ENCODE results near the gene DLX2. TPM values are rescaled to one million over a fixed set of nuclear protein-coding genes. Genes with fewer than 3 reads are reported as not detected.
"Not testable (repeated sequence)": the region's sequence is repeated elsewhere in the genome, so short reads cannot be mapped to it uniquely, and the experiment has no call there.

Gene DLX2
- total RNA-seq, 5 donors from 2014 or later (not counting 1 experiment from before 2014, with no cell fraction given): 0.16 to 0.19 TPM; not detected in 3

DNA sequence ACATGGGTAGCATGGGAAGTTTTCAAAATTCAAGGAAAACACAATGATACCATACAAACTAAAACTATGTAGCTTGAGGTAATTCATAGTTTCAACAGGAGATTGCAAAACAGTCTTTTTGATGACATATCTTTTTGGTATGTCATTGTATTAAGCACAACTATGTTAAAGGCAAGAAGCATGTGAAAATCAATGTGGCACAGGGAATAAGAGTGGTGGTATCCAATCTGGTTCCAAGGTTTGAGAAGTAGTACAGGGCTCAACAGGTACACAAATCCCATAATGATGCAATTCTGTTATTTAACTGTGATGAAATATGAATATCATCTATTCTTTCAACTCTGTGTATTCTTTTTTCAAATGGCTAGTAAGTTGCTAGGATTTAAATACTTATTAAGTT is 16.4 kb upstream of the DLX2 start:
- peaks cover 0 to 14% of the 10 kb centered on the region in 2 experiments for H3K27me3 ChIP-seq (replicated peaks in 1 of 2; ENCODE audit: control insufficient read depth in 2 of 2, extremely low read depth in 1 of 2, insufficient read depth in 2 of 2, low read length in 1 of 2)
- Mint-ChIP-seq H3K9me3 (no peaks in the 10 kb centered on the region), H3K36me3 (no peaks in the 10 kb centered on the region), H3K27me3 (peaks cover 23 to 28% of the 10 kb centered on the region in 2 donors), H3K27ac (no peak overlapping the region), H3K4me3 (no peak overlapping the region), H3K4me1 (no peaks in the 10 kb centered on the region)
- H3K4me1 ChIP-seq (ENCODE audit: control insufficient read depth in 1 of 2, extremely low read depth in 1 of 2, insufficient read depth in 2 of 2, low read length in 2 of 2): no peaks in the 10 kb centered on the region
- H3K4me3 ChIP-seq (ENCODE audit: control insufficient read depth in 1 of 2, extremely low read depth in 1 of 2, low read length in 1 of 2): no peak overlapping the region
- ChIA-PET POLR2A (no interaction called here), CTCF (no interaction called here)
- no peaks in the 10 kb centered on the region for H3K9me3 ChIP-seq
- no peak overlapping the region for H3K27ac ChIP-seq (ENCODE audit: low read length)
- DNase-seq: no peak
- no peak for ATAC-seq (replicated peaks in 1 of 4)
- no peaks in the 10 kb centered on the region for H3K36me3 ChIP-seq (ENCODE audit: control insufficient read depth in 2 of 2, extremely low read depth in 1 of 2, insufficient read depth in 1 of 2, low read length in 1 of 2)

GRCh38 chr2:172116107-172116506 is 13.4 kb upstream of the DLX2 start:
- Mint-ChIP-seq H3K4me3 (no peak overlapping the region), H3K27me3 (peaks cover 29 to 46% of the 10 kb centered on the region in 2 donors), H3K36me3 (no peaks in the 10 kb centered on the region), H3K9me3 (no peaks in the 10 kb centered on the region), H3K27ac (no peak overlapping the region), H3K4me1 (no peaks in the 10 kb centered on the region)
- ATAC-seq (replicated peaks in 1 of 4) (no peak), DNase-seq (no peak)
- Histone ChIP-seq H3K27ac (ENCODE audit: low read length) (no peak overlapping the region), H3K36me3 (ENCODE audit: control insufficient read depth in 2 of 2, extremely low read depth in 1 of 2, insufficient read depth in 1 of 2, low read length in 1 of 2) (no peaks in the 10 kb centered on the region), H3K27me3 (replicated peaks in 1 of 2; ENCODE audit: control insufficient read depth in 2 of 2, extremely low read depth in 1 of 2, insufficient read depth in 2 of 2, low read length in 1 of 2) (peaks cover 0 to 18% of the 10 kb centered on the region in 2 experiments), H3K4me1 (ENCODE audit: control insufficient read depth in 1 of 2, extremely low read depth in 1 of 2, insufficient read depth in 2 of 2, low read length in 2 of 2) (no peaks in the 10 kb centered on the region), H3K9me3 (no peaks in the 10 kb centered on the region), H3K4me3 (ENCODE audit: control insufficient read depth in 1 of 2, extremely low read depth in 1 of 2, low read length in 1 of 2) (no peak overlapping the region)
- ChIA-PET CTCF (interaction anchor here in 1 of 2 donors (0.6 kb wide), 1 partner anchor 537 kb away, joined by 8 read pairs; no protein-coding TSS in a partner anchor), POLR2A (no interaction called here)
- WGBS (ENCODE audit: insufficient coverage): 90% methylated on average over 5 of the region's 5 CpGs

- Mint-ChIP-seq H3K4me3 (no peak overlapping the region), H3K27me3 (peaks cover 34 to 52% of the 10 kb centered on the region in 2 donors), H3K9me3 (no peaks in the 10 kb centered on the region), H3K4me1 (peaks cover 3 to 5% (median 3%) of the 10 kb centered on the region in 3 donors), H3K27ac (no peak overlapping the region), H3K36me3 (no peaks in the 10 kb centered on the region)
- POLR2A ChIA-PET: no interaction called here
- Histone ChIP-seq H3K4me3 (ENCODE audit: control insufficient read depth in 1 of 2, extremely low read depth in 1 of 2, low read length in 1 of 2) (no peak overlapping the region), H3K27ac (ENCODE audit: low read length) (no peak overlapping the region), H3K27me3 (replicated peaks in 1 of 2; ENCODE audit: control insufficient read depth in 2 of 2, extremely low read depth in 1 of 2, insufficient read depth in 2 of 2, low read length in 1 of 2) (peaks cover 0 to 24% of the 10 kb centered on the region in 2 experiments), H3K9me3 (no peaks in the 10 kb centered on the region), H3K36me3 (ENCODE audit: control insufficient read depth in 2 of 2, extremely low read depth in 1 of 2, insufficient read depth in 1 of 2, low read length in 1 of 2) (no peaks in the 10 kb centered on the region), H3K4me1 (ENCODE audit: control insufficient read depth in 1 of 2, extremely low read depth in 1 of 2, insufficient read depth in 2 of 2, low read length in 2 of 2) (peaks cover 0 to 3% of the 10 kb centered on the region in 2 experiments)
- ATAC-seq (replicated peaks in 1 of 4) (no peak), DNase-seq (no peak)
- WGBS (ENCODE audit: insufficient coverage): no CpG with 5 or more reads among the region's 3 CpGs
- CTCF ChIA-PET: interaction anchor here (0.6 to 1.8 kb wide), 5 partner anchors 8 to 526 kb away, joined by 3 to 10 read pairs (median 4); no protein-coding TSS in a partner anchor
Observed at GRCh38 chr2:172114579-172114978, 11.9 kb upstream of the DLX2 start.

- H3K36me3 Mint-ChIP-seq, POLR2A ChIA-PET: not testable (repeated sequence)
- 100% methylated on average over 2 of the region's 6 CpGs for WGBS (ENCODE audit: insufficient coverage)
Observed at GRCh38 chr2:172114176-172114575, 11.5 kb upstream of the DLX2 start.

DNA sequence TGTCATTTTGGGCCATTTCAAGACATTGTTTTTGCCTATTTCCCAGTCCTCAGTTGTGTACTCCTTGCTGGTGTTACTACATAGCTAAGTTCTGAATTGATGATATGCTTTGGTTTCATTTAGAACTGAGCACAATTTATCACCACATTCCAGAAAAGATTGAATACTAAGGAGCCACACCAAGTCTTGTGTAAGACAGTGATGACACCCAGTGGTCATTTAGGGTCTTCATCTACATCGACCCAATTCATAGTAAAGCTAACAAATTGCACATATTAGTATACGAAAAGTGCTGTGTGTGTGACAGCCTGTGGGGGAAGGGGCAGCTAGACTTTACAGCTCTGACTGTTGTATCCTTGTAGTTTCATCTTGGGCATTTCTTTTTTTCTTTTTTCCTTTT is 10.9 kb upstream of the DLX2 start:
- DNase-seq (peak in 1 of 35 experiments; percentile 34), ATAC-seq (replicated peaks in 1 of 4) (no peak)
- Histone ChIP-seq H3K36me3 (ENCODE audit: control insufficient read depth in 2 of 2, extremely low read depth in 1 of 2, insufficient read depth in 1 of 2, low read length in 1 of 2) (no peaks in the 10 kb centered on the region), H3K4me1 (ENCODE audit: control insufficient read depth in 1 of 2, extremely low read depth in 1 of 2, insufficient read depth in 2 of 2, low read length in 2 of 2) (peaks cover under 1 to 4% of the 10 kb centered on the region in 2 experiments), H3K27me3 (replicated peaks in 1 of 2; ENCODE audit: control insufficient read depth in 2 of 2, extremely low read depth in 1 of 2, insufficient read depth in 2 of 2, low read length in 1 of 2) (peaks cover 2 to 32% of the 10 kb centered on the region in 2 experiments), H3K27ac (ENCODE audit: low read length) (no peak overlapping the region), H3K4me3 (ENCODE audit: control insufficient read depth in 1 of 2, extremely low read depth in 1 of 2, low read length in 1 of 2) (no peak overlapping the region), H3K9me3 (no peaks in the 10 kb centered on the region)
- Mint-ChIP-seq H3K9me3 (no peaks in the 10 kb centered on the region), H3K27ac (no peak overlapping the region), H3K27me3 (peaks cover 30 to 48% of the 10 kb centered on the region in 2 donors), H3K36me3 (no peaks in the 10 kb centered on the region), H3K4me3 (no peak overlapping the region), H3K4me1 (peaks cover 5 to 6% (median 6%) of the 10 kb centered on the region in 3 donors)
- no CpG with 5 or more reads among the region's 2 CpGs for WGBS (ENCODE audit: insufficient coverage)
- ChIA-PET POLR2A (no interaction called here), CTCF (interaction anchor here (0.6 to 1.9 kb wide), 5 partner anchors 40 to 412 kb away, joined by 3 to 7 read pairs (median 4); no protein-coding TSS in a partner anchor)

More at GRCh38 chr2:172114176-172114575, 11.5 kb upstream of the DLX2 start:
- not testable (repeated sequence) for H3K27ac Mint-ChIP-seq; H3K9me3 Mint-ChIP-seq; H3K9me3 ChIP-seq; H3K4me1 ChIP-seq (ENCODE audit: control insufficient read depth in 1 of 2, extremely low read depth in 1 of 2, insufficient read depth in 2 of 2, low read length in 2 of 2); DNase-seq; H3K4me3 Mint-ChIP-seq; H3K27ac ChIP-seq (ENCODE audit: low read length); H3K4me3 ChIP-seq (ENCODE audit: control insufficient read depth in 1 of 2, extremely low read depth in 1 of 2, low read length in 1 of 2); H3K4me1 Mint-ChIP-seq; ATAC-seq (replicated peaks in 1 of 4); H3K36me3 ChIP-seq (ENCODE audit: control insufficient read depth in 2 of 2, extremely low read depth in 1 of 2, insufficient read depth in 1 of 2, low read length in 1 of 2)
- H3K27me3 ChIP-seq (replicated peaks in 1 of 2; ENCODE audit: control insufficient read depth in 2 of 2, extremely low read depth in 1 of 2, insufficient read depth in 2 of 2, low read length in 1 of 2): peaks cover 0 to 28% of the 10 kb centered on the region in 2 experiments
- H3K27me3 Mint-ChIP-seq: peaks cover 33 to 51% of the 10 kb centered on the region in 2 donors
- CTCF ChIA-PET: interaction anchor here (0.7 to 1.9 kb wide), 4 partner anchors 8 to 408 kb away, joined by 3 to 7 read pairs (median 4); no protein-coding TSS in a partner anchor

DNA sequence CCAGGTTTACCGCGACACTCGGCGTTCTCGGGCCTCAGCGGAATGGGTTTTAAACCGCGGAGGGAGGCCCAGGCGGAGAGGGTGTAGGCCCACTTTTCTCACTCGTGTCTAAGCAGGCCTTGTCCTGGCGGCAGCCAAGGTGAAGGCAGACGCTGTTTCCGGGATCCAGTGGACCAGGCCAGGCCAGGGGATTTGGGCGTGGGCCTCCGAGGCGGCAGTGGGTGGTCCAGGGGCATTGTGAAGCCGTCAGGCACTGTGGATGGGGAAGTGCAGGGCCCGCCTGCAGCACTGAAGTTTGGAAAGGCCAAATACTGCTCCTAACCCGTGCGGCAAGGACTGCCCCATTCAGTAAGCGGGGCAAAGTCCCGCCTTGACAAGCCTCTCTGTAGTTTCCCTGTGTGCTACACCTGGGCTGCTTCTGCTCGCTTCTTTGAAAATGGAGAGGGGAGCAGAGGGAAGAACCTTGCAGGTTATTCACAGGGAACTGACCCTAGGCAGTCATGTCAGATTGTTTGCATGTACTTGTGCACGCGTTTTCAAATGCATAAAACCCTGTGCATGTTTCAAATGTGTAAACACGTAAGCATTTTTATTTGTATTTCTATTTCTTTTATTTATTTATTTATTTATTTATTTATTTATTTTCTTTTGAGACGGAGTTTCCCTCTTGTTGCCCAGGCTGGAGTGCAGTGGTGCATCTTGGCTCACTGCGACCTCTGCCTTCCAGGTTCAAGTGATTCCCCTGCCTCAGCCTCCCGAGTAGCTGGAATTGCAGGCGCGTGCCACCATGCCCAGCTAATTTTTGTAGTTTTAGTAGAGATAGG is 7.5 kb upstream of the DLX2 start:
- Mint-ChIP-seq H3K36me3 (no peaks in the 10 kb centered on the region), H3K27me3 (peaks cover 45 to 72% of the 10 kb centered on the region in 2 donors), H3K4me3 (no peak overlapping the region), H3K9me3 (no peaks in the 10 kb centered on the region), H3K27ac (no peak overlapping the region), H3K4me1 (peaks cover 25 to 30% (median 27%) of the 10 kb centered on the region in 3 donors)
- Histone ChIP-seq H3K9me3 (no peaks in the 10 kb centered on the region), H3K36me3 (ENCODE audit: control insufficient read depth in 2 of 2, extremely low read depth in 1 of 2, insufficient read depth in 1 of 2, low read length in 1 of 2) (no peaks in the 10 kb centered on the region), H3K4me1 (ENCODE audit: control insufficient read depth in 1 of 2, extremely low read depth in 1 of 2, insufficient read depth in 2 of 2, low read length in 2 of 2) (peaks cover 5 to 33% of the 10 kb centered on the region in 2 experiments), H3K27me3 (replicated peaks in 1 of 2; ENCODE audit: control insufficient read depth in 2 of 2, extremely low read depth in 1 of 2, insufficient read depth in 2 of 2, low read length in 1 of 2) (peaks cover 18 to 58% of the 10 kb centered on the region in 2 experiments), H3K4me3 (ENCODE audit: control insufficient read depth in 1 of 2, extremely low read depth in 1 of 2, low read length in 1 of 2) (no peak overlapping the region), H3K27ac (ENCODE audit: low read length) (no peak overlapping the region)
- ATAC-seq (replicated peaks in 1 of 4) (no peak), DNase-seq (no peak)
- CTCF ChIA-PET: no interaction called here
- POLR2A ChIA-PET: no interaction called here
- WGBS (ENCODE audit: insufficient coverage): 57% methylated on average over 18 of the region's 31 CpGs

Measured in T-cell (primary cell).